Body of pancreas (tissue), 4 donors: ENCODE data around the gene DNAI2.

Experiments used
- CTCF ChIP-seq, 7 experiments: fragments of 450-650 bp in 4 of 7; fragments of 200-600 bp in 3 of 7; sonication (generic) in 3 of 7; IDR thresholded peaks; one replicate each; pipeline ENCODE4 v1.5.1; 2016 to 2019; ENCODE audit warnings: antibody characterized with exemption in 7 of 7
- POLR2A ChIP-seq, 3 donors: fragments of 450-650 bp; IDR thresholded peaks; one replicate each; pipeline ENCODE4 v1.6.1; 2016; ENCODE audit warnings: antibody characterized with exemption in 3 of 3, mild to moderate bottlenecking in 2 of 3

GRCh38 chr17:74332763-74333283, 58.8 kb downstream of the DNAI2 start:
- no peak for TF ChIP-seq POLR2A (IDR thresholded peaks at IDR 0.05)
- TF ChIP-seq CTCF (IDR thresholded peaks at IDR 0.05) = no peak
